WI38 (cell line): Measurements from ENCODE around the gene ADIPOQ.
"Not testable (repeated sequence)": the region's sequence is repeated elsewhere in the genome, so short reads cannot be mapped to it uniquely, and the experiment has no call there.

Experiments
- H3K4me3 ChIP-seq: 2 replicates; pipeline ENCODE4 v1.5.1; 2011; ENCODE audit warnings: low read depth, mild to moderate bottlenecking, control low read depth, low read length
- CTCF ChIP-seq: IDR thresholded peaks from 2 replicates; pipeline ENCODE4 v1.5.1; 2012; ENCODE audit warnings: low read depth, mild to moderate bottlenecking, control low read depth, low read length

ADIPOQ gene

GRCh38 chr3:186842426-186843038, at the start of gene ADIPOQ:
TSS of gene ADIPOQ (plus strand) at chr3:186842710. CDS start at chr3:186853059, 10,349 bp downstream.
- no peak within 1 kb of the TSS for H3K4me3 ChIP-seq
- TF ChIP-seq CTCF = no peak

GRCh38 chr3:186798239-186798874, 44.2 kb upstream of the ADIPOQ start:
- TF ChIP-seq CTCF = no peak
- H3K4me3 ChIP-seq = no peak overlapping the region

- H3K4me3 ChIP-seq = no peak overlapping the region
- no peak for TF ChIP-seq CTCF
These were observed 42.2 kb upstream of the ADIPOQ start for GRCh38 chr3:186800285-186800684.

GRCh38 chr3:186802701-186803100, 39.8 kb upstream of the ADIPOQ start:
- H3K4me3 ChIP-seq = no peak overlapping the region
- TF ChIP-seq CTCF = no peak

GRCh38 chr3:186803447-186803846, 39.1 kb upstream of the ADIPOQ start:
- not testable (repeated sequence) for H3K4me3 ChIP-seq

- H3K4me3 ChIP-seq = peak within 1 kb of the TSS; percentile 88
- TF ChIP-seq CTCF = no peak
These were observed 36.1 kb upstream of the ADIPOQ start, which contains the start of gene RFC4 for GRCh38 chr3:186806089-186807055. TSS of gene RFC4 (minus strand) at chr3:186806482. CDS start at chr3:186804713, 1,769 bp downstream.

- no peak for TF ChIP-seq CTCF
- H3K4me3 ChIP-seq = peak overlapping the region; percentile 88; the same call in 1 of the 2 replicates
These were observed 35.3 kb upstream of the ADIPOQ start for GRCh38 chr3:186807231-186807630.
